ENCODE measurements around the gene ATP8A2.

ATP8A2 gene

GRCh38 chr13:25733696-25734435 lies 362.1 kb downstream of the ATP8A2 start:
- no peak for DNase-seq

GRCh38 chr13:25738342-25739196 lies 366.8 kb downstream of the ATP8A2 start:
- DNase-seq = peak; percentile 1

- no peak for DNase-seq
Observed at GRCh38 chr13:25739376-25739775, 367.6 kb downstream of the ATP8A2 start.

GRCh38 chr13:25741796-25742195 lies 370.0 kb downstream of the ATP8A2 start:
- DNase-seq = no peak

GRCh38 chr13:25742220-25742619 lies 370.4 kb downstream of the ATP8A2 start:
- DNase-seq = no peak

- no peak for DNase-seq
Observed at GRCh38 chr13:25743421-25743820, 371.6 kb downstream of the ATP8A2 start.

- DNase-seq = no peak
Observed at GRCh38 chr13:25744178-25744577, 372.4 kb downstream of the ATP8A2 start.

- DNase-seq = no peak
Observed at GRCh38 chr13:25746131-25746530, 374.4 kb downstream of the ATP8A2 start.

GRCh38 chr13:25752957-25753551 lies 381.3 kb downstream of the ATP8A2 start:
- no peak for DNase-seq

GRCh38 chr13:25753976-25754375 lies 382.2 kb downstream of the ATP8A2 start:
- DNase-seq = no peak

GRCh38 chr13:25756251-25756650 lies 384.5 kb downstream of the ATP8A2 start:
- DNase-seq = no peak

- no peak for DNase-seq
Observed at GRCh38 chr13:25756912-25757311, 385.1 kb downstream of the ATP8A2 start.

- no peak for DNase-seq
Observed at GRCh38 chr13:25761041-25761440, 389.3 kb downstream of the ATP8A2 start.

GRCh38 chr13:25762281-25762680 lies 390.5 kb downstream of the ATP8A2 start:
- no peak for DNase-seq

- DNase-seq = peak; percentile 4
Observed at GRCh38 chr13:25762795-25763377, 391.1 kb downstream of the ATP8A2 start.

- DNase-seq = no peak
Observed at GRCh38 chr13:25764378-25764777, 392.6 kb downstream of the ATP8A2 start.

- DNase-seq = no peak
Observed at GRCh38 chr13:25765266-25765665, 393.5 kb downstream of the ATP8A2 start.

- DNase-seq = no peak
Observed at GRCh38 chr13:25766576-25766975, 394.8 kb downstream of the ATP8A2 start.

- DNase-seq = no peak
Observed at GRCh38 chr13:25766991-25767390, 395.2 kb downstream of the ATP8A2 start.

GRCh38 chr13:25768376-25768775 lies 396.6 kb downstream of the ATP8A2 start:
- no peak for DNase-seq

GRCh38 chr13:25768838-25769237 lies 397.1 kb downstream of the ATP8A2 start:
- no peak for DNase-seq

- no peak for DNase-seq
Observed at GRCh38 chr13:25770601-25771000, 398.8 kb downstream of the ATP8A2 start.

- DNase-seq = no peak
Observed at GRCh38 chr13:25771202-25771601, 399.4 kb downstream of the ATP8A2 start.
